GM23338 (cell line): Measurements from ENCODE around the gene GPRC5C. TPM values are rescaled to one million over a fixed set of nuclear protein-coding genes. Genes with fewer than 3 reads are reported as not detected.
A peak's percentile ranks its signal among the peaks of the same experiment; 100 is the strongest.

Experiments
- ATAC-seq: fragments of 200-7000 bp; cut with Tn5 transposase; 3 replicates; pipeline ENCODE4 v1.9.1; 2020
- DNase-seq: peaks from one replicate; pipeline ENCODE4 v3.0.0-alpha.2; 2015; ENCODE audit warnings: low spot score
- H2AFZ ChIP-seq: fragments of 200-600 bp; sonication (generic); 2 replicates; pipeline ENCODE4 v1.8.0; 2016; ENCODE audit warnings: antibody characterized with exemption, mild to moderate bottlenecking, moderate library complexity
- H3F3A ChIP-seq: fragments of 200-600 bp; sonication (generic); replicated peaks from 2 replicates; pipeline ENCODE4 v1.8.0; 2017; ENCODE audit warnings: antibody characterized with exemption, mixed run types, low read depth
- H3K27ac ChIP-seq: fragments of 200-600 bp; sonication (generic); 2 replicates; pipeline ENCODE4 v1.6.1; 2016; ENCODE audit warnings: low read depth
- H3K27me3 ChIP-seq: fragments of 200-600 bp; sonication (generic); 2 replicates; pipeline ENCODE4 v1.8.0; 2016; ENCODE audit warnings: mild to moderate bottlenecking, mixed run types, moderate library complexity; ENCODE audit not compliant: insufficient read depth
- H3K36me3 ChIP-seq: fragments of 200-600 bp; sonication (generic); 2 replicates; pipeline ENCODE4 v1.8.0; 2016; ENCODE audit warnings: mild to moderate bottlenecking; ENCODE audit not compliant: insufficient read depth
- H3K4me1 ChIP-seq: fragments of 200-600 bp; sonication (generic); 2 replicates; pipeline ENCODE4 v1.8.0; 2016; ENCODE audit warnings: mild to moderate bottlenecking, moderate library complexity; ENCODE audit not compliant: insufficient read depth
- H3K4me2 ChIP-seq: fragments of 200-600 bp; sonication (generic); 2 replicates; pipeline ENCODE4 v1.7.1; 2017; ENCODE audit warnings: mixed run types
- H3K4me3 ChIP-seq: fragments of 200-600 bp; sonication (generic); 2 replicates; pipeline ENCODE4 v1.6.1; 2016; ENCODE audit warnings: mixed run types
- H3K79me2 ChIP-seq: fragments of 200-600 bp; sonication (generic); replicated peaks from 2 replicates; pipeline ENCODE4 v1.8.0; 2017; ENCODE audit warnings: mild to moderate bottlenecking; ENCODE audit not compliant: insufficient read depth
- H3K9me2 ChIP-seq: fragments of 200-600 bp; sonication (generic); 2 replicates; pipeline ENCODE4 v1.8.0; 2017; ENCODE audit not compliant: insufficient read depth
- H4K20me1 ChIP-seq: fragments of 200-600 bp; sonication (generic); replicated peaks from 2 replicates; pipeline ENCODE4 v1.8.0; 2017; ENCODE audit warnings: mild to moderate bottlenecking; ENCODE audit not compliant: insufficient read depth
- H3K27ac Mint-ChIP-seq: 2 replicates; pipeline ENCODE4 v1.8.0; 2020; ENCODE audit warnings: inconsistent platforms, mild to moderate bottlenecking, moderate library complexity, mixed read lengths
- H3K27me3 Mint-ChIP-seq: 3 replicates; pipeline ENCODE4 v1.8.0; 2022; ENCODE audit warnings: low read depth, mild to moderate bottlenecking, moderate library complexity, mixed read lengths, inconsistent platforms; ENCODE audit not compliant: insufficient read depth, poor library complexity
- H3K36me3 Mint-ChIP-seq: 3 replicates; pipeline ENCODE4 v1.8.0; 2021; ENCODE audit warnings: low read depth, mild to moderate bottlenecking, inconsistent platforms, moderate library complexity, mixed read lengths
- H3K4me1 Mint-ChIP-seq: 3 replicates; pipeline ENCODE4 v1.8.0; 2020; ENCODE audit warnings: mild to moderate bottlenecking, inconsistent platforms, mixed read lengths
- H3K4me3 Mint-ChIP-seq: 3 replicates; pipeline ENCODE4 v1.8.0; 2021; ENCODE audit warnings: moderate library complexity, mild to moderate bottlenecking, inconsistent platforms, mixed read lengths
- H3K9me3 Mint-ChIP-seq: 3 replicates; pipeline ENCODE4 v1.8.0; 2020; ENCODE audit warnings: moderate library complexity, mild to moderate bottlenecking, inconsistent platforms, mixed read lengths
- CREB1 ChIP-seq: fragments of 250-450 bp; sonication (Bioruptor Pico); IDR thresholded peaks from 2 replicates; pipeline ENCODE4 v1.5.0; 2020; ENCODE audit warnings: low read depth, mild to moderate bottlenecking, moderate library complexity
- EZH2 ChIP-seq: fragments of 200-600 bp; sonication (generic); IDR thresholded peaks from one replicate; pipeline ENCODE4 v1.8.0; 2017; ENCODE audit warnings: antibody characterized with exemption, mild to moderate bottlenecking, low read depth; ENCODE audit not compliant: unreplicated experiment
- JUNB ChIP-seq: IDR thresholded peaks from one replicate; pipeline ENCODE4 v1.6.1; 2016; ENCODE audit warnings: antibody characterized with exemption; ENCODE audit not compliant: unreplicated experiment
- POLR2AphosphoS5 ChIP-seq: IDR thresholded peaks from 2 replicates; pipeline ENCODE4 v1.6.1; 2016; ENCODE audit warnings: antibody characterized with exemption, low read depth
- STAT1 ChIP-seq: IDR thresholded peaks from one replicate; pipeline ENCODE4 v1.6.1; 2016; ENCODE audit warnings: antibody characterized with exemption; ENCODE audit not compliant: unreplicated experiment
- ZNF114 ChIP-seq: fragments of 250-450 bp; sonication (Bioruptor Pico); IDR thresholded peaks from 2 replicates; pipeline ENCODE4 v1.5.0; 2020; ENCODE audit warnings: mild to moderate bottlenecking, moderate library complexity
- ZNF331 ChIP-seq: fragments of 250-450 bp; sonication (Bioruptor Pico); IDR thresholded peaks from 2 replicates; pipeline ENCODE4 v1.5.0; 2020; ENCODE audit warnings: low read depth, mild to moderate bottlenecking, moderate library complexity
- polyA plus RNA-seq: library from polyadenylated mRNA; unstranded; fragments of >200 nt; fragmentation: Nextera tagmentation; extraction: Ambion mirVana; gene quantifications from 2 replicates; pipeline ENCODE4 v1.2.1, GENCODE V29; 2016
- total RNA-seq: library from RNA; depleted of rRNA; stranded (reverse); fragments of >200 nt; shearing (Covaris generic); gene quantifications from 2 replicates; pipeline ENCODE4 v1.2.3, GENCODE V29; 2014
- TF ChIP-seq, protein P1 (sequence below): IDR thresholded peaks from one replicate; pipeline ENCODE4 v1.6.1; 2018; ENCODE audit warnings: antibody characterized with exemption; ENCODE audit not compliant: unreplicated experiment
- TF ChIP-seq, protein P2 (sequence below), 2 experiments: fragments of 200-600 bp in 1 of 2; sonication (generic) in 1 of 2; conservative IDR thresholded peaks; 2 replicates each; pipeline versions ENCODE4 v1.5.1 to v1.6.1; 2016 to 2017; ENCODE audit warnings: antibody characterized with exemption in 2 of 2, low read depth in 2 of 2, mild to moderate bottlenecking in 2 of 2, moderate library complexity in 1 of 2

The GPRC5C gene
- total and polyA plus RNA-seq, 2 experiments from 2014 or later = 9.0 to 22.4 TPM

DNA sequence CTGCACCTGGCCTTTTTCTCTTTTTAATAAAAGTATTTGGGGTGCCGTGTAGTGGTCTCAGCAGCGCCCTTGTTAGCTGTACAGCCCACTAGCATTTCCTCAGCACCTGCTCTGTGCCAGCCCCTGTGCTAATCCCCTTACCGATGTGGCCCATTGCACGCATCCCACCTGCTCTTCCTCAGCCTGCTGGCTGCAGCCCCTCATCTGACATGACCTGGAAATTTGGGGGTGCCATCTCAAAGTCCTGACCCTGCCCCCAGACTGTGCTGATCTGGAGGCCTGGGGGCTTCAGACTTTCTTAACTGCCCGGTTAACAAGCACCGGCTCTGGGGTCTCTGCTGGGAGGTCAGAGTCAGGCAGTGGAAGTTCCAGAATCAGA is 10.4 kb downstream of the GPRC5C start:
- H3K4me3 ChIP-seq = peak overlapping the region; percentile 16; the same call in 1 of the 2 replicates
- ATAC-seq = peak; percentile 20

DNA sequence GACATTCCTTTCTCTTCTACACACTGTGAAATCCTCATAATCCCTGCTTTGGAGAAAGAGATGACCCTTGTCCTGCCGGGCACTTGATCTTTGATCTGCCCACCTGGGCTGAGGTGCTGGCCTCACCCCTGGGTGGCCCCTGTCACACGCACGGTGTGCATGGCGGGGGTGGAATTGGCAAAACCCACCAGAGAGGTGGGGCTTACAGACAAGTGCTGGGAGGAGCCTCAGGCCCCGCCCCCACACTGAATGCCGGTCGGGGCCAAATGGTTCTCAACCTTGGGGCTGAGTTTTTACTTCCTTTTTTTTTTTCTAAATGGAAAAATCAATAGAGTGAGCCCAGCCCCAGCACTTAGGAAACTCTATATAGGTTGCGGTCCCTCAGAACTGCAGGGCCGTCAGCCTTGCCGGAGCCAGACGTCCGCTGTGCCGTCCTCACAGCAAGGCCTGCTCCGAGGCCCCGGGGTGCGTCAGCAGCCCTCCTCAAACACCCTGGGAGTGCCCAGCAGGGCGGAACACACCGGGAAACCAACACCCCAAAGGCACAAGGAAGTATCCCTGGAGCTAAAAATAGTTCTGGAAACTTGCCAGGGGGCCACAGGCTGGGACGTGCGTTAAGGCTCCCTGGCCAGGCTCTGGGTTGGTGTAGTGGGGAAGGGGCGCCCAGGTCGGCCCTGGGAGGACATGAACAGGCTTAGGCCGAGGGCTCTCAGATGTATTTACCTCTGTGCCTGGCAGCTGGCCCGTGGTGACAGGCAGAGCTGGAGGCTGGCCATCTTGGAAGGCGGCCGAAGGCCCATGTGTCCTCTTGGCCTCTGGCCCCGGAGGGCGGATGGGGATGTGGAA is 11.0 kb downstream of the GPRC5C start:
- Mint-ChIP-seq H3K27ac (no peak overlapping the region), H3K4me1 (peaks cover 21% of the 10 kb centered on the region), H3K27me3 (peaks cover 5% of the 10 kb centered on the region), H3K36me3 (peaks cover 7% of the 10 kb centered on the region; the same call in 2 of the 3 replicates), H3K9me3 (no peaks in the 10 kb centered on the region), H3K4me3 (0 out of 3 replicates have a peak overlapping the region, but pooled peaks have one; percentile 33)
- H4K20me1 ChIP-seq = no peaks in the 10 kb centered on the region
- H3K79me2 ChIP-seq = no peaks in the 10 kb centered on the region
- peak overlapping the region; percentile 90; the same call in 1 of the 2 replicates for H2AFZ ChIP-seq
- peak overlapping the region; percentile 73; the same call in 1 of the 2 replicates for H3K4me2 ChIP-seq
- H3K4me1 ChIP-seq = peaks cover 12% of the 10 kb centered on the region; the same call in 1 of the 2 replicates
- H3F3A ChIP-seq = no peaks in the 10 kb centered on the region
- peak; percentile 64 for DNase-seq
- H3K27ac ChIP-seq = no peak overlapping the region
- no peaks in the 10 kb centered on the region for H3K9me2 ChIP-seq
- no peaks in the 10 kb centered on the region for H3K36me3 ChIP-seq
- ATAC-seq = peak; percentile 77
- peak overlapping the region; percentile 16; the same call in 1 of the 2 replicates for H3K4me3 ChIP-seq
- H3K27me3 ChIP-seq = no peaks in the 10 kb centered on the region
- no peak for TF ChIP-seq EZH2
- no peak for TF ChIP-seq JUNB
- no peak for TF ChIP-seq ZNF331 (CRISPR knock-in tag)
- TF ChIP-seq CREB1 (CRISPR knock-in tag) = no peak
- TF ChIP-seq, protein P1, sequence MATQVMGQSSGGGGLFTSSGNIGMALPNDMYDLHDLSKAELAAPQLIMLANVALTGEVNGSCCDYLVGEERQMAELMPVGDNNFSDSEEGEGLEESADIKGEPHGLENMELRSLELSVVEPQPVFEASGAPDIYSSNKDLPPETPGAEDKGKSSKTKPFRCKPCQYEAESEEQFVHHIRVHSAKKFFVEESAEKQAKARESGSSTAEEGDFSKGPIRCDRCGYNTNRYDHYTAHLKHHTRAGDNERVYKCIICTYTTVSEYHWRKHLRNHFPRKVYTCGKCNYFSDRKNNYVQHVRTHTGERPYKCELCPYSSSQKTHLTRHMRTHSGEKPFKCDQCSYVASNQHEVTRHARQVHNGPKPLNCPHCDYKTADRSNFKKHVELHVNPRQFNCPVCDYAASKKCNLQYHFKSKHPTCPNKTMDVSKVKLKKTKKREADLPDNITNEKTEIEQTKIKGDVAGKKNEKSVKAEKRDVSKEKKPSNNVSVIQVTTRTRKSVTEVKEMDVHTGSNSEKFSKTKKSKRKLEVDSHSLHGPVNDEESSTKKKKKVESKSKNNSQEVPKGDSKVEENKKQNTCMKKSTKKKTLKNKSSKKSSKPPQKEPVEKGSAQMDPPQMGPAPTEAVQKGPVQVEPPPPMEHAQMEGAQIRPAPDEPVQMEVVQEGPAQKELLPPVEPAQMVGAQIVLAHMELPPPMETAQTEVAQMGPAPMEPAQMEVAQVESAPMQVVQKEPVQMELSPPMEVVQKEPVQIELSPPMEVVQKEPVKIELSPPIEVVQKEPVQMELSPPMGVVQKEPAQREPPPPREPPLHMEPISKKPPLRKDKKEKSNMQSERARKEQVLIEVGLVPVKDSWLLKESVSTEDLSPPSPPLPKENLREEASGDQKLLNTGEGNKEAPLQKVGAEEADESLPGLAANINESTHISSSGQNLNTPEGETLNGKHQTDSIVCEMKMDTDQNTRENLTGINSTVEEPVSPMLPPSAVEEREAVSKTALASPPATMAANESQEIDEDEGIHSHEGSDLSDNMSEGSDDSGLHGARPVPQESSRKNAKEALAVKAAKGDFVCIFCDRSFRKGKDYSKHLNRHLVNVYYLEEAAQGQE = no peak
- TF ChIP-seq, protein P2, sequence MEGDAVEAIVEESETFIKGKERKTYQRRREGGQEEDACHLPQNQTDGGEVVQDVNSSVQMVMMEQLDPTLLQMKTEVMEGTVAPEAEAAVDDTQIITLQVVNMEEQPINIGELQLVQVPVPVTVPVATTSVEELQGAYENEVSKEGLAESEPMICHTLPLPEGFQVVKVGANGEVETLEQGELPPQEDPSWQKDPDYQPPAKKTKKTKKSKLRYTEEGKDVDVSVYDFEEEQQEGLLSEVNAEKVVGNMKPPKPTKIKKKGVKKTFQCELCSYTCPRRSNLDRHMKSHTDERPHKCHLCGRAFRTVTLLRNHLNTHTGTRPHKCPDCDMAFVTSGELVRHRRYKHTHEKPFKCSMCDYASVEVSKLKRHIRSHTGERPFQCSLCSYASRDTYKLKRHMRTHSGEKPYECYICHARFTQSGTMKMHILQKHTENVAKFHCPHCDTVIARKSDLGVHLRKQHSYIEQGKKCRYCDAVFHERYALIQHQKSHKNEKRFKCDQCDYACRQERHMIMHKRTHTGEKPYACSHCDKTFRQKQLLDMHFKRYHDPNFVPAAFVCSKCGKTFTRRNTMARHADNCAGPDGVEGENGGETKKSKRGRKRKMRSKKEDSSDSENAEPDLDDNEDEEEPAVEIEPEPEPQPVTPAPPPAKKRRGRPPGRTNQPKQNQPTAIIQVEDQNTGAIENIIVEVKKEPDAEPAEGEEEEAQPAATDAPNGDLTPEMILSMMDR (conservative IDR thresholded peaks at IDR 0.05; ENCODE audit: low read depth in 2 of 2) = no peak
- TF ChIP-seq ZNF114 (CRISPR knock-in tag) = no peak
- TF ChIP-seq POLR2AphosphoS5 = no peak

More for the DNA sequence above, 10.4 kb downstream of the GPRC5C start:
- H3K9me2 ChIP-seq = no peaks in the 10 kb centered on the region
- Mint-ChIP-seq H3K4me1 (peaks cover 21% of the 10 kb centered on the region), H3K27ac (no peak overlapping the region), H3K4me3 (no peak overlapping the region), H3K36me3 (peaks cover 7% of the 10 kb centered on the region; the same call in 2 of the 3 replicates), H3K27me3 (peaks cover 5% of the 10 kb centered on the region), H3K9me3 (no peaks in the 10 kb centered on the region; the same call in 2 of the 3 replicates)
- no peaks in the 10 kb centered on the region for H4K20me1 ChIP-seq
- peaks cover 12% of the 10 kb centered on the region; the same call in 1 of the 2 replicates for H3K4me1 ChIP-seq
- H3K36me3 ChIP-seq = no peaks in the 10 kb centered on the region
- DNase-seq = no peak
- no peaks in the 10 kb centered on the region for H3K27me3 ChIP-seq
- H2AFZ ChIP-seq = no peak overlapping the region
- no peaks in the 10 kb centered on the region for H3F3A ChIP-seq
- H3K27ac ChIP-seq = no peak overlapping the region
- no peaks in the 10 kb centered on the region for H3K79me2 ChIP-seq
- no peak for TF ChIP-seq STAT1
- 0 out of 2 replicates have a peak overlapping the region, but pooled peaks have one; percentile 73 for H3K4me2 ChIP-seq
